NCI-H2196 (cell line): ENCODE measurements around the gene CATSPERE.
"Not testable (repeated sequence)": the region's sequence is repeated elsewhere in the genome, so short reads cannot be mapped to it uniquely, and the experiment has no call there.

Experiments
- DNase-seq: peaks from one replicate; lab custom pipeline; 2025; ENCODE audit not compliant: unreplicated experiment; lab: John Stamatoyannopoulos, UW

CATSPERE gene

GRCh38 chr1:244660595-244660994 is 199.5 kb downstream of the CATSPERE start:
- no peak for DNase-seq

GRCh38 chr1:244661569-244662312 is 200.7 kb downstream of the CATSPERE start:
- not testable (repeated sequence) for DNase-seq

GRCh38 chr1:244662599-244662998 is 201.5 kb downstream of the CATSPERE start:
- no peak for DNase-seq

- DNase-seq = no peak
Observed at GRCh38 chr1:244664353-244664752, 203.3 kb downstream of the CATSPERE start.

- no peak for DNase-seq
Observed at GRCh38 chr1:244665771-244666217, 204.7 kb downstream of the CATSPERE start.

- not testable (repeated sequence) for DNase-seq
Observed at GRCh38 chr1:244666672-244667418, 205.8 kb downstream of the CATSPERE start.

- no peak for DNase-seq
Observed at GRCh38 chr1:244667797-244668196, 206.7 kb downstream of the CATSPERE start.

GRCh38 chr1:244672946-244673682 is 212.0 kb downstream of the CATSPERE start:
- no peak for DNase-seq

GRCh38 chr1:244674446-244674845 is 213.4 kb downstream of the CATSPERE start:
- DNase-seq = no peak

- no peak for DNase-seq
Observed at GRCh38 chr1:244675167-244675566, 214.1 kb downstream of the CATSPERE start.

GRCh38 chr1:244678697-244679096 is 217.6 kb downstream of the CATSPERE start:
- DNase-seq = no peak

- DNase-seq = no peak
Observed at GRCh38 chr1:244680667-244681066, 219.6 kb downstream of the CATSPERE start.

- DNase-seq = not testable (repeated sequence)
Observed at GRCh38 chr1:244682087-244682486, 221.0 kb downstream of the CATSPERE start.
